ENCODE results near the gene P2RX1.
"Not testable (repeated sequence)": the region's sequence is repeated elsewhere in the genome, so short reads cannot be mapped to it uniquely, and the experiment has no call there.

P2RX1 gene

GRCh38 chr17:3951003-3951402 is 34.7 kb upstream of the P2RX1 start:
- DNase-seq = no peak

DNA sequence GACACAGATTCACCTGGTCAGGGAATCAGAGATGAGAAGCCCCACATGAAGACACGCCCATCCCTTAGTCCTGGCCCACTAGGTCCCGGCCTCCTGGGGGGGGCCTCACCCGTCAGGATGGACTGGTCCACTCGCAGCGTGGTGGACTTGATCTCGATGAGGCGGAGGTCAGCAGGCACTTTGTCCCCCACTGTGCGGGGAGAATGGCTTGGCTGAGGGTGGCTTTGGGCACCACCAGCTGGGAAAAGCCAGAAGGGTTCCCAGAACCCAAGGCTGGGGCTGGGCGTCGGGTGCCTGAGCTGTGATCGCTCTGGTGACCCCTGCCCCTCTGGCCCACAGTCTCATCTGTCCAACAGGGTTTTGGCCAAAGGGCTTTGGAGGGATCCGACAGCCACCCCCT is 34.3 kb upstream of the P2RX1 start:
- DNase-seq = no peak

- DNase-seq = no peak
These were observed 33.2 kb upstream of the P2RX1 start for GRCh38 chr17:3949418-3949817.

DNA sequence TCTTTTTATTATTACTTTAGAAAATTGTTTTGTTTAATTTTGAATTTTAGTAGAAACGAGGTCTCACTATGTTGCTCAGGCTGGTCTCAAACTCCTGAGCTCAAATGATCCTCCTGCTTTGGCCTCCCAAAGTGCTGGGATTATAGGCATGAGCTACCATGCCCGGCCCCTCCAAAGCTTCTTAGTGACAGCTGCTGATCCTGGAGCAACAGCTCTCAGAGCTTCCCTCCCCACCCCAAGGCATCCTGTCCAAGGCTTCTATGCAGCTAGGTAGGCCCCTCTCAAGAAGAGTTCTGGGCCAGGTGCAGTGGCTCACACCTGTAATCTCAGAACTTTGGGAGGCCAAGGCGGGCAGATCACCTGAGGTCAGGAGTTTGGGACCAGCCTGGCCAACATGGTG is 32.3 kb upstream of the P2RX1 start:
- DNase-seq = not testable (repeated sequence)

DNA sequence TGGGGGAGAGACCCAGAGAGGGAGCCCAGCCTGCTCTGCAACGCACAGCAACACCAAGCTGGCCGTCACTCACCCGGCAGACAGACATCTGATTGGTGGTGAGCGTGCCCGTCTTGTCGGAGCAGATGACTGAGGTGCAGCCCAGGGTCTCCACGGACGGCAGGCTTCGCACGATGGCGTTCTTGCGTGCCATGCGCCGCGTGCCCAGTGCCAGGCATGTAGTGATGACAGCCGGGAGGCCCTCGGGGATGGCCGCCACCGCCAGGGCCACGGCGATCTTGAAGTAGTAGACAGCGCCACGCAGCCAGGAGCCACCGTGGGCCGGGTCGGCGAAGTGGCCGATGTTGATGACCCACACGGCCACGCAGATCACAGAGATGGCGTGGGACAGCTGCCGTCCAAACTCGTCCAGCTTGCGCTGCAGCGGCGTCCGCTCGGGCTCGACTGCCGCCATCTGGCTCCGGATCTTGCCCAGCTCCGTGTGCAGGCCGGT is 31.1 kb upstream of the P2RX1 start:
- DNase-seq = no peak

GRCh38 chr17:3946711-3947235 is 30.5 kb upstream of the P2RX1 start:
- DNase-seq = no peak

GRCh38 chr17:3944485-3945388 is 28.5 kb upstream of the P2RX1 start:
- DNase-seq = no peak

DNA sequence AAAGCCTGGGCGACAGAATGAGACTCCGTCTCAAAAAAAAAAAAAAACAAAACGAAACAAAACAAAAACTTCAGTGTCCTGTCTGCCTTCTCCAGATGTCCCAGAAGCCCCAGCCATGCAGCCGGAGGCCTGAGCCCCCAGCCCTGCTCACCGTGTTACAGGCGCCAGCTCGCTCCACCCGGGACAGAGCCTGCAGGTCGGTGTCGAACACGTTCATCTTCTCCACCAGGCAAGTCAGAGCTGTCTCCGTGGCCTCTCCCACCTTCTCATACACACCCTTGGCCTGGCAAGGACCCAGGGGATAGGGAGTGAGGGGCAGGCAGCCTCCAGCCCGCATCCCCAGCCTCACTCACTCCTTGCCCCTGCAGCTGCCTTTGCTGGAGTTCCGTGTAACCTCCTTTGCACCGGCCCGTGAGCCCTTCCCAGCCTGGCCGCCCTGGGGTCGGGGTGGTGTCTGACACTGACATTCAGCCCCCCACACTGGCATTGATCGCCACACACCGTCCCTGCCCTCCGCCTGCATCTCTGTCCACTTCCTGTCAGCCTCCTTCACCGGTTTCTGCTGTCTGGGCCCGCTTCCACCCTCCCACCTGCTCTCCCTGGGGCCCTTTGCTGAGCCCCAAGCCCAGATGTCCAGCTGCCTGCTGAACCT is 27.1 kb upstream of the P2RX1 start:
- no peak for DNase-seq

DNA sequence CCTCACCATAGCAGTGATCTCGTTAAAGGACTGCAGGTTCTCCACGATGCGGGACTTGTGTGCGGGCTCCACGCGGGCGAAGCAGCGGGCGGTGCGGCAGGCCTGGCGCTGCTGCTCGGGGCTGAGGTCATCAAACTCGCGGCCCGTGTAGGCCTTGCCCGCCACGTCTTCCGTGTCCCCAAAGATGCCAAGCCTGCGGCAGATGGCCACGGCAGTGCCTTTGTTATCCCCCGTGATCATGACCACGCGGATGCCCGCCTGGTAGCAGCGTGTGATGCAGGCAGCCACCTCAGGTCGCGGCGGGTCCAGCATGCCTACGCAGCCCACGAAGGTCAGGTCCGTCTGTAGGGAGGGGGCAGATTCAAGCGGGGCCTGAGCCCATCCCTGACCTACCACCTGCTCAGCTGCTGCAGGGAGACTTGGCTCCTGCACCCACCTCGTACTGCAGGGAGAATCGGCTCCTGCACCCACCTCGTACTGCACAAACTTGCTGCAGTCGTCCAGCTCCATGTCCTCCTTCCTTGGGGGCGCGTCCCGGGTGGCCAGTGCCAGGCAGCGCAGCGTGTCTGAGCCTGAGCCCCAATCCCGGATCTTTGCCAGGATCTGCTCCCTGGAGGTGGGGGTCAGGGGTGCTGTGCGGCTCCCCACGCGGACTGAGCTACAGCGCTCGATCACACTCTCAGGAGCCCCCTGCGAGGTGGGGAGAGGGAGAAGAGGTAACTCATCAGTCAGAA is 24.9 kb upstream of the P2RX1 start:
- no peak for DNase-seq

DNA sequence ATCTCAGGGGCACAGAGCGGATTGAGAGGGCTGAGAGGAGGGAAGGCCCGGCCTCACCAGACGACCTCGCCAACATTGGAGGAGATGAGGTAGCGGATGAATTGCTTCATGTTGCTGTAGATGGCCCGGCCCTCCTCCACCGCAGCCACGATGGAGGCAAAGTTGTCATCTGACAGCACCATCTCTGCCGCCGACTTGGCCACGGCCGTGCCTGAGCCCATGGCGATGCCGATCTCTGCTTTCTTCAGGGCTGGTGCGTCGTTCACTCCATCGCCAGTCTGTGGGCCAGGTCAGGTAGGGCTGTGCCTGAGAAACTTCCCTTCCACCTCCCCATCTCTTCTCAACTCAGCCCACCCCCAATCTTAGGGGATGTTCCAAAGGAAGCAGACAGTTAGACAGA is 21.1 kb upstream of the P2RX1 start:
- DNase-seq = no peak

DNA sequence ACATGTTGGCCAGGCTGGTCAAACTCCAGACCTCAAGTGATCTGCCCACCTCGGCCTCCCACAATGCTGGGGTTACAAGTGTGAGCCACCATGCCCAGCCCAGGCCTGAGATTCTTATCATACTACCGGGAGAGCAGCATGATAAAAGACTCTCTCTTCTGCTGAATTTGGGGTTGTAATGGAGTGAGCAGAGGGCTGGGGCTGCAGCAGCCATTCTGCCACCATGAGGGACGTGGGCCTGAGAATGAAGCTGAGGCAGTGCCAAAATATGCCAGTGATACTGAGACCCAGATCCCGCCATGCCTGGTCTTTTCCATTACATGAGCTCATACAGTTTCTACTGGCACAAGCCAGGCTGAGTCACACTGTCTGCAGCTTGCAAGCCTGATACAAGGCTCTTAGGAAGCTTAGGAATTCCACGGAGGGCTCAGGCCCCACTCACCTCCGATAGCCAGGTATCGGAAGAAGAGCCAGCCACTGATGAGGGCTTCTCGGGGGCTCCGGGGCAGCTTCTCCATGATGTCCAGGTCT is 19.6 kb upstream of the P2RX1 start:
- DNase-seq = no peak

DNA sequence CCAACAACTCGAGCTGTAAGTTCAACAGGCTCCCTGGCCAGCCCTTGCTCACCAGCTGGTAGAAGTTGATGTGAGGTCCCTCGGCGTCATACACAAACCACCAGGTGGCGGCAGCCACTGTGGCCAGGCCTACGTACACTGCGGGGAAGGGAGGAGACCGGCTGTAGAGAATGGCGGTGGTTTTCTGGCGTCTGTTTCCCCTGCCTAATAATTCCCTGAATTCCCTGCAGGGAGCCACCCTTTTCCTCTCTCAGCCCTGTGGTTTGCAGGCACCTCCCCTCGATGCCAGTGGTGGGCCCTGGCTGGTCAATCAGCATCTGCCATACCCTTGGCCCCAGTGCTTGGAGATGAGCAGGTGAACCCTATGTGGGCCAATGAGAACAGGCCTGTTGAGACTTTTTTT is 18.9 kb upstream of the P2RX1 start:
- no peak for DNase-seq

DNA sequence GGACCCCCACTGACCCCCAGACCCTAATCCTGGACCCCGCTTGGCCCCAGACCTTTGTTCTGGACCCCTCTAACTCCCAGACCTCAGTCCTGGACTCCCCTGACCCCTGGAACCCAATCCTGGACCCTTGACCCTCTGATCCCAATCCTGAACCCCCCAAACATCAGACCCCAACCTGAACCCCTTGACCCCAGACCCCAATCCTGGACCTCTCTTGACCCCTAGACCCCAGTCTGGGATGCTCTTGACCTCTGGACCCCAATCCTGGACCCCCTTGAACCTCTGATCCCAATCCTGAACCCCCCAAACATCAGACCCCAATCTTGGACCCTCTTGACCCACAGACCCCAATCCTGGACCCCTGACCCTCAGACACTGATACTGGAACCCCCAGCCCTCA is 13.5 kb upstream of the P2RX1 start:
- no peak for DNase-seq

- no peak for DNase-seq
These were observed 12.9 kb upstream of the P2RX1 start for GRCh38 chr17:3929181-3929580.

DNA sequence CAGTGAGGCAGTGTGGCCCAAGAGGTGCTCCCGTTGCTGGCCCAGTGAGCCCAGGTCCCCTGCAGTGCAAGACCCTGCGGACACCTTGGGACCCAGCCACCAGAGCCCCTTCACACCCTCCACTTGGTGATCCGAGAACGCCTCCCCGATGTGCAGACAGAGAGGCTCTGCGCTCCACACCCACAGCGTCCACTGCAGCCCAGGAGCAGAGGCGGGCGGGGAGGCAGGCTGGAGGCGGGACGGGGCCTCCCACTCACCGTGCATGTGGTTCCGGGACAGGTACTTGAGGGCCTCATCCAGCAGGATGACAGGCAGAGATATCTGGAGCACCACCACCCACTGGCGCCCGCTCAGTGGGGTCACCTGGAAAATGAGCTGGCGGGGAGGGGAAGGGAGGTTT is 12.1 kb upstream of the P2RX1 start:
- no peak for DNase-seq

DNA sequence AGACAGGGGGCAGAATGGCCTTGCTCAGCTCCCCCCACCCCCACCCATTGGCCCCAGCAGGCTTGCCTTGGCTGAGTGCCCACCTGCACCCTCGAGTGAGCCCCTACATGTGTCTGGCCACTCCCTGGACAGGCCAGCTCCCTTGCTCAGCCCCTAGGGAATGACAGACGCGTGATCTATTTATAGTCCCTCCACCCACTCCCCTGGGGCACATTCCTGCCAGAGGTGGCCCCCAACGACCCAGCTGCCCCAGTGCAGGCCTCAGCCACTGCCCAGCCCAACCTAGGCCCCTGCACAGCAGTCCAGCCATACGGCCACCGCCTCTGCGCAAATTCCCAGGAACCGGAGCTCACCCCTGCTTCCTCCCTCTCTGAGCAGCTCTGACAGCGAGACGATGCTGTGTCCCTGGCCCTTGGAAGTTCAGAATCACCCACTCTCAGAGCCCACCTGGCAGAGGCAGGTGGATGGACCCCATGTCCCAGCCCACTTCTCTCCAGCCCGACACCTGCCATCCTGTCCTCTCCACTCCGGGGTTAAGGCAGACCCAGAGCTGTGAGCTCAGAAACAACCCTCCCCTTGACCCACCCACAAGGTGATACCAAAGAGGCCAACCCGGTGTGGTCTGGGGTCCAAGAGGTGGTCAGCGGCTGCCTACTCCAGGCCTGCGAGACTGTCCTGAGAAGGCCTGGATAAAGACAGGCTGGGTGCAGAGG is 11.5 kb upstream of the P2RX1 start:
- no peak for DNase-seq

DNA sequence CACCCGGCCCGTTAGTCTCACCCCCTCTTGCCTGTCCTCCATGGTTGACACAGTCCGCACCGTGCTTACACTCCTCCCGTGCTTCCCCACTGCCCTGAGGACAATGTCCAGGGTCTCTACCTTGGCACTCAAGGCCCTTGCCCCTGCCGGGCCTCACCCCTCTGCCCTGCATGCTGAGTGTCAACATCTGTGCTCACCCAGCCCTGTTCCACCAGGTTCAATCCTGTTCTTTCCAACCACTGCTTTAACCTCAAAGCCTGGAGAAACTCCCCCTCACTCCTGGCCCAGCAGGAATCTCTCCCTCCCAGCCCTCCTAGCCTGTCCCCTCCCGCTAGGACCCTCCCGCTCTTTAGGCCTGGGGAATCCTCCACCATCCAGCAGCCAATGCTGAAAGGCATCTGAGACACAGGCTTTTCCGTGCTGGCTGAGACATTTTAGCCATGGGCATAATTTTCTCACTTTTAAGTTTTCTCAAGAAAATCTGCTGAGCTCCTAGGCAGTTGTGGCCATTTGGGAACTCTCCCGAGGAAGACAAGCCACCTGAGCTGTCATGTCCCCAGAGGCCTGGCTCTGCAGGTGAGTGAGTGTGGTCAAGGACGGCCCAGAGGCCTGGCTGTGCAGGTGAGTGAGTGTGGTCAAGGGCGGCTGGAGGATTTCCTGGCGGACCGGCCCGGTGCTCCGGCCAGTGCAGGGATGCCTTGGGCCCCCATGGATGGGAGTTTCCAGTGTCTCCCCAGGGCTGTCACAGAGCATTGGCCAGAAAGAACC is 10.8 kb upstream of the P2RX1 start:
- DNase-seq = no peak

DNA sequence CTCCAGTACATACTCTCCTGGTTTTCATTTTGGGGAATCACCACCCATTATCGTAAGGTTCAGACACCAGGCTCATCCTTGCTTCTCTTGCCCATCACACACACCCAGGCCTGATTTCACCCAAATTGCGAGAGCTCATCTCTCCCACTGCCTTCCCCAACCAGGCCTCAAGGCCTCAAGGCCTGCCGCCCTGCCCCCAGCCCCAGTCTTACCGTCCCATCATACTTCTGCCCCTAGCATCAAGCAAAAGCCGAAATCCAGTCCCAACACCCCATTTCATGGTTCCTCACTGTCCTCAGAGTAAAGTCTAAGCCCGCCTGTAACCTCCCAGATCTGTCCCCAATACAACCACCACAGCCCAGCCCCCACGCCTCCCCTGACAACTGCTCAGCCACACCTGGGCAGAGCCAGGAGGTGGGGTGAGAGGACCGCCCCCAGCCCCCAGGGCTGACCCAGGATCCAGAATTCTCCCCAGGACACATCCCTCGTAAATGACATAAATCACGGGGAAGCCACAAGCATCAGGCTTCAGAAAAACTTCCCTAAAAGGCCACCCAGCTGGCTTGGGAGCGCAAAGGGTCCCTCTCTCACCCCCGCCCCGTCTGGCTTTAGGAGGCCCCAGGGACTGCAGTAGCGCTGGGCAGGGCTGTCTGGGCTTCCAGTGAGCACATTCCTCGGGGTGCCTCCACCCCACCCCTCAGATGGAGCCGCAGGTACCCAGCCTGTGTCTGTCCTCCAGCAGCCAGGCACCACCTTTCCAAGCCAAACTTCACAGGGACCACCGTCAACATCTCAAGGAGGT is 9.6 kb upstream of the P2RX1 start:
- DNase-seq = no peak

- no peak for DNase-seq
These were observed 8.5 kb upstream of the P2RX1 start for GRCh38 chr17:3924512-3925350.
